GM19397 (cell line): ENCODE results near the gene HDAC6.
"Not testable (repeated sequence)": the region's sequence is repeated elsewhere in the genome, so short reads cannot be mapped to it uniquely, and the experiment has no call there.

Source experiments
- ATAC-seq: cut with Tn5 transposase; IDR thresholded peaks from one replicate; pipeline ENCODE4 v1.9.1; 2021; ENCODE audit warnings: mild to moderate bottlenecking, moderate library complexity; ENCODE audit not compliant: unreplicated experiment

Gene HDAC6

GRCh38 chrX:48823053-48823452 lies 21.2 kb downstream of the HDAC6 start:
- ATAC-seq: no peak

DNA sequence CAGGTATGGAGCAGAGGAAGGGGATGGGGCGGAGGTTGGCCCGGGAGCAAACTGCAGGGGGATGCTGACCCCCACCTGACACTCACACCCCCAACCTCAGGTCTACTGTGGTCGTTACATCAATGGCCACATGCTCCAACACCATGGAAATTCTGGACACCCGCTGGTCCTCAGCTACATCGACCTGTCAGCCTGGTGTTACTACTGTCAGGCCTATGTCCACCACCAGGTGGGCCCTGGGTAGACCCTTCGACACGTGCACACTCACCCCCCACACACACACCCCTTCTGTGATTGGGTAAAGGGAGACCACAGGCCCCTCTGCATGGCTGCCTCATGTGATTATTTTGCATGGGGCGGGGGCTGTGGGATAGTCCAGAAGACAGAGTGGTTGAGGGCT lies 22.2 kb downstream of the HDAC6 start:
- ATAC-seq: no peak

DNA sequence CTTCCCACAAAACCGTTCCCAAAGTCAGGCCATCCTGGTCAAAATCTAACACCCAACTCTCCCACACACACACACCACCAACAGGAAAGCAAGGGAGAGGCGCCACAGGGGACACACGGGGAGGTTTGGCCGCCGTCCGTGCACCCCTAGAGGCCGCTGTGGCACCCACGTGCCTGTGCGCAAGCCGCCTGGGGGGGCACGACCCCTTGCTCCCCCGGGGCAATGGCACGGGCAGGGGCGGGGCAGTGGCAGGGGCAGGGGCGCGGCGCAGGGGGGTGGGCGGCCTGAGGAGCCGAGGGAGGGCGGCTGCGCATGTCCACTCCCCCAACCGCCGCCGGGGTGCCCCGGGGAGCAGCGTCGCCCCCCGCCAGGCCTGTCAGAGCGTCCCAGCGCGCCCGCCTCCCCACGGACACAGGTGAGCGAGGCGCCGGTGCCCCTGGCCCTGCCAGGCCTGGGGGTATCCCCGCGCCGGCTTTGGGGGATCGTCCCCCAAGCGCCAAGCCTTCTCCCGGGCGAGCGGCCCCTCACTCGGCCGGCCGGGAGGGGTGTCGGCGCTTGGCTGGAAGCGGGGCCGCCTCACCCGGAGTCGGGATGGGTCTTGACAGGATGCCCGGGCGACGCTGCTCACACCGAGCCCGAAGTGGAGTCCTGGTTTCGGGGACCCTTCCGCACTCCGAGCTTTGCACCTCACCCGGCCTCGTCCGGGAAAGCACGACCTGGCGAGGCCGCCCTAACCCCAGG lies 24.4 kb downstream of the HDAC6 start, which contains the start of gene ERAS:
Gene ERAS, plus strand, starts transcription at position 379 of the 741 bp plus-strand sequence. CDS start 2,611 bp downstream, outside the sequence.
- no peak for ATAC-seq

- no peak for ATAC-seq
These were observed 25.2 kb downstream of the HDAC6 start for GRCh38 chrX:48826876-48827653.

DNA sequence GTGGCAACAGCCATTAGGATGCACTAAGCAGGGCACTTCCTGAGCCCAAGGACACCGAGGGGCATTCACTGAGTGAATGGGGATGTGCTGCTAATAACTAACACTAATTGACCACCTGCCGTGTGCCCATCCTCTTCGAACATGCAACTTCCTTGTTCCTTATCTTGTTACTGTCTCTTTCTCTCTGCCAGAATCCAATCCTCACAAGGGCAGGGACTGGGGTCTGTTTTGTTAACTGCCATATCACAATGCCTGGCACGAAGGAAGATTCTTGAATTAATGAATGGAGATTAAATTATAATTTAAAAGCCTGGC lies 25.7 kb downstream of the HDAC6 start:
- ATAC-seq: no peak

GRCh38 chrX:48829016-48829735 lies 27.3 kb downstream of the HDAC6 start:
- ATAC-seq: no peak

- no peak for ATAC-seq
These were observed 29.5 kb downstream of the HDAC6 start for GRCh38 chrX:48831136-48831908.

DNA sequence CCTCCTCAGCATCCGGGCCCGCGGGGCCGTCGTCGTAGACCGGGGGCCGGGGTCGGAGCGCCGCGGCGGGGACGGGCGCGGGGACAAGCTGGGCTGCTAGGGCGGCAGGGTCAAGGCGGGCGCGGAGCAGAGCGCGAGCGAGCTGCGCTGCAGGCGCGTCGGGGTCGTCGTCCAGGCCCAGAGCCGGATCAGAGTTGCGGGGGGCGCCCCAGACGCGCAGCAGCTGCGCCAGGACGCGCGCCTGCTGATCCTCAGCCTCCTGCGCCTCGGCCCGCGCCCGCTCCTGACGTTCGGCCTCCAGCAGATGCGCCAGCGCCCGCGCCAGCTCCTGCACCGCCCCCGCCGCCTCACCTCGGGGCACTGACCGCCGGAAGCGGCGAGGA lies 30.0 kb downstream of the HDAC6 start:
- ATAC-seq: no peak

DNA sequence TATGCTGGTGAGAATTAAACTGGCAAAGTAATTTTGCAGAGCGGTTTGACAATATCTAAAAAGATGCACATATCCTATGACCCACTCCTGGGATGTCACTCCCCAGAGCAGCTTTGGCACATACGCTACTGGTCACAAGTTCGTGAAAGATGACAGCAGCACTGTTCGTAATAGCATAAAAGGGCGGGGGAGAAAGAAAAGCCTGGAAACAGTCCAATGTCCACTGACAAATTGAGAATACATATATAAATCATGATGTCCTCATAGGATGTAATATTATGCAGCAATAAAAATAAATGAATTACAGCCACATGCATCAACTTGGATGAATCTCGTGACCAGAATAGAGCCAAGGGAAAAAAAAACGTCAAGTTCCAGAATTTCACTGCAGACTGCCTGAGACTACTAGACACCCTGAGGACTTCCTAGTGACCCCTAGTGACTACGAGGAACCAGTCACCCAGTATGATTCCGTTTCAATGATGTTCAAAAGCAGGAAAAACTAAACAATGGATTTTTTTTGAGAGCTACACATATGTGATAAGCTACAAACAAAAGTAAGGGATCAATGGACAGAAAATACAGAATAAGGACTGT lies 31.8 kb downstream of the HDAC6 start:
- ATAC-seq: no peak

GRCh38 chrX:48834383-48834709 lies 32.5 kb downstream of the HDAC6 start:
- no peak for ATAC-seq

DNA sequence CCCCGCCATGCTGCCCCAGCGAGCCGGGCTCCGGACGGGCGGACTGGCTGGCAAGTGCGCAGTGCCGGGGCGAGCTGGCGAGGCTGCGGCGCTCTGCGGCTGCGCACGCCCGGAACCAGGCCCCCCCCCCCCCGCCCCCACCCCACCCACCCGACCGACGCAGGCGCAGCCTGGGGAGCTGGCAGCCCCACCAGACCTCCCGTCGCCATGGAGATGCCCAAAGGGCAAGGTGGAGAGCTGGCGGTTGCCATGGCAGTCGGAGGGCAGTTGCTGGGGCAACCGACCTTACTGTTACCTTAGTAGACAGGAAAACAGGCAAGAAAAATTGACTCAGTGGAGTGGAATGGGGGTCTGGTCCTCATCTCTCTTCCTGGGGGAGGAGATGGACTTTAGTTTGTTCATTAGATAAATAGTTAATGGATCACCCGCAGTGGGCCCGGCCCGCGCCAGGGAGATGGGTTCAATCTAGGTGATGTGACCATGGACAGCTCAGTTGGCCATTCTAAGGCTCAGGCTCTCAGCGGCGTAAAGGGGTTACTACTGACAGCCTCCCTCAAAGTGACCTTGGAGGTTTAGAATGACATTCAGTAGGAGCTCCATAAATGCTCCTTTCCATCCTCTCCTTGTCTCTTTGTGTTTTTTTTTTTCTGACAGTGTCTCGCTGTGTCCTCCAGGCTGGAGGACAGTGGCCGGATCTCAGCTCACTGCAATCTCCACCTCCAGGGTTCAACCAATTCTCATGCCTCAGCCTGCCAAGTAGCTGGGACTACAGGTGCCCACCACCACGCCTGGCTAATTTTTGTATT lies 33.9 kb downstream of the HDAC6 start, which contains the start of gene PCSK1N:
Gene PCSK1N, minus strand, starts transcription at position 87 of the 806 bp plus-strand sequence. Its CDS starts 78 bp downstream, at position 9.
- no peak for ATAC-seq

DNA sequence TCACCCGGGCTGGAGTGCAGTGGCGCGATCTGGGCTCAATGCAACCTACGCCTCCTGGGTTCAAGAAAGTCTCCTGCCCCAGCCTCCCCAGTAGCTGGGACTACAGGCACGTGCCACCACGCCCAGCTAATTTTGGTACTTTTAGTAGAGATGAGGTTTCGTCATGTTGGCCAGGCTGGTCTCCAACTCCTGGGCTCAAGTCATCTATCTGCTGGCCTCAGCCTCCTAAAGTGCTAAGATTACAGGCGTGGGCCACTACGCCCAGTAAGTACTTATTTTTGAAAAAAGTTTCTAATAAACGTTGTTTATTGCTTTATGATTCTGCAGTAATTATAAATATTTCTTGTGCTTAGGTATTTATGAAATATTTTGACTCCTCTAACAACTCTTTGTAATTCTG lies 37.8 kb downstream of the HDAC6 start:
- ATAC-seq: no peak

DNA sequence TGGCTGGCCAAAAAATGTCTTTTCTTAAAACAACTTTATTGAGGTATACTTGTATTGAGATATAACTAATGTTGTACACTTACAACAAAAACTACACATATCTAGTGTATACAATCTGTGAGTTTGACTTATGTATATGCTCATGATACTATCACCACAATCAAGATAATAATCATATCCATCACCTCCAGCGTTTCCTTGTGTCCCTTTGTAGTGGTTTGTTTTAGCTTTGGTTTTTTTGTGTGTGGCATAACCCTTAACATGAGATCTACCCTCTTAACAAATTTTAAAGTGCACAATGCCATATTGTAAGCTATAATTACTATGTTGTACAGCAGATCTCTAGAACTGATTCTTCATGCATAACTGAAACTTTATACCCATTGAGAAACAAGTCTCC lies 47.0 kb downstream of the HDAC6 start:
- no peak for ATAC-seq

GRCh38 chrX:48852857-48853256 lies 51.0 kb downstream of the HDAC6 start:
- ATAC-seq: no peak

DNA sequence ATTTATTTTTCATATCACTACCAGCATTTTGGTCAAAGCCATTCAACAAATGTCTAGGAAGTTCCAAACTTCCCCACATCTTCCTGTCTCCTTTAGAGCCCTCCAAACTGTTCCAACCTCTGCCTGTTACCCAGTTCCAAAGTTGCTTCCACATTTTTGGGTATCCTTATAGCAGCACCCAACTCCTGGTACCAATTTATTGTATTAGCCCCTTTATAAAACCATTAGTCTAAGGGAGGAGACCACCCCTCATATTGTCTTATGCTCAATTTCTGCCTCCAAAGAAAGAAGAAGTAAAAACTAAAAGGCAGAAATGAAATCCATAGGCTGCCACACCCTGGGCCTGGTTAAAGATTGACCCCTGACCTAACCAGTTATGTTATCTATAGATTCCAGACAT lies 51.6 kb downstream of the HDAC6 start:
- ATAC-seq: not testable (repeated sequence)

DNA sequence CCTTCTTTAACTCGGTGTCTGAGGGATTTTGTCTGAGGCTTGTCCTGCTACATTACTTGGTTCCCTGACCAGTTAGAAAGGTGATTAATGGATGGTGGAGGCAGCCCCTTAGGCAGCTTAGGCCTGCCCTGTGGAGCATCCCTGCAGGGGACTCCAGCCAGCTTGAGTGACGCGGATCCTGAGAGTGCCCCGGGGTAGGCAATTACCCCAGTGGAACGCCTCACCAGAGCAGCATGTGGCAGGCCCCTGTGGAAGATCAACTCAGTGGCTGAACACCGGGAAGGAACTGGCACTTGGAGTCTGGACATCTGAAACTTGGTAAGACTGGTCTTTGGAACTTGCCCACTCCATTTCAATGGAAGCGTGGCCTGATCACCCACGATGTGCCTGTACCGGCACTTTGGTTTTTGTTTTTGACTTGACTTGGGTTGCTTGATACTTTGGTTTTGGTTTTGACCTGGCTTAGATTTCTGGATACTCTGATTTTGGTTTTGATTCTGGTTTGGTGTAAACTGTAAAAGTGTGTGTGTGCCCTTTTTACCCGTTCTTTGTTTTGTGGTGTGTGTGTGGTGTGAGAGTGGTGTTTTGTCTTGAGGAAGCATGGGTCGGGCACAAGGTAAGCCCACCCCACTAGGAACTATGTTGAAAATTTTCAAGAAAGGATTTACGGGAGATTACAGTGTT lies 52.4 kb downstream of the HDAC6 start:
- not testable (repeated sequence) for ATAC-seq

DNA sequence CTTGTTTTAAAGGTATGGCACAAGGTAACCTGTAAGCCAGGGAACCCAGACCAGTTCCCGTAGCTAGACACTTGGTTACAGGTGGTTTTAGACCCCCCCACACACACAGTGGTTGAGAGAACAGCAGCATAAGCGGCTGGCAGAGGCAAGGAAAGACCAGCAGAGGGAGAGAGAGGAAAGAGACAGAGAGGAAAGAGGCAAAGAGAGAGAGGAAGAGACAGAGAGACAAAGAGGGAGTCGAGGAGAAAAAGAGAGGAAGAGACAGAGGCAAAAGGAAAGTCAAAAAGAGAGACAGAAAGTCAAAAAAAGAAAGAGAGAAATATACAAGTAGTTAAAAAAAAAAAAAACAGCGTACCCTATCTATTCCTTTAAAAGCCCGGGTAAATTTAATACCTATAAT lies 53.0 kb downstream of the HDAC6 start:
- no peak for ATAC-seq

DNA sequence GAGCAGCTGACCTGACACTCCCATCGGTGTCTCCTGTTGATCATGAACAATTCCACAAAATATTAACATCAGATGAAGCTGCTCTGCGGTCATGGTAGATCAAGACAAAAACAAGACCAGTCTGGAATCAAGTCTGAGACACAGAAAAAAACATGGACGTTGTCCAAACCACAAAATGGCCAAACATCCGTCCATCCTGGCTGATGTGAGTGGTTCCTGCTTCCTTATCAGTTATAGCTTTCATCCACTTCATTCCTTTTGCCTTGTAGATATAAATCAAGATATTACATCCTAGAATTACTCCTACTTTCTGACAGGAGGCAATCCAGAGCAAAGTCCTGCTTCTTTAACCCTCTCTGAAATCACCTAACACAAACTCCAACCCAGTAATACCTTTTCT lies 62.3 kb downstream of the HDAC6 start:
- no peak for ATAC-seq

- ATAC-seq: not testable (repeated sequence)
These were observed 70.2 kb downstream of the HDAC6 start for GRCh38 chrX:48872017-48872416.
